Hematopoietic multipotent progenitor cell treated with erythropoietin and hydrocortisone succinate and interleukin-3 and kit ligand, for 15 days (in vitro differentiated cells): Measurements from ENCODE around the gene CCDC167.

ENCODE experiments used
- DNase-seq: peaks from one replicate; pipeline ENCODE4 v3.0.0-alpha.2; 2015; ENCODE audit warnings: low spot score

The CCDC167 gene

DNA sequence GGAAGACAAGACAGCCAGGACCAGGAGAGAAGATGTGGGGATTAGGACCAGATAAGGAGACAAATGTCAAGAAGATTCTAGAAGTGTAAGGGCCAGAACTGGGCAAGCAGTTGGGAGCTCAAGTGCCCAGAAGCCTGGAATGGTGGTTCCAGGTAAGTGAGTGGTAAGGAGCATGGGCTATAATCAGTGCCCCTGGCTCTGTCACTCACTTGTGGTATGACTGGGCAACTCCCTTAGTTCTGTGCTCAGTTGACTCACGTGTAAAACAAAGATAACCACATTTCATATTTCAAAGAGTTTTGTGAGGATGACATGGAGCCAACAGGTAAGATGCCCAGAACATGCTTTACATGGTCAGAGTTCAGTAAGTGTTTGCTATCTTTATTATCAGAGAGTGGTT, 11.2 kb downstream of the CCDC167 start:
- peak; percentile 40 for DNase-seq

DNA sequence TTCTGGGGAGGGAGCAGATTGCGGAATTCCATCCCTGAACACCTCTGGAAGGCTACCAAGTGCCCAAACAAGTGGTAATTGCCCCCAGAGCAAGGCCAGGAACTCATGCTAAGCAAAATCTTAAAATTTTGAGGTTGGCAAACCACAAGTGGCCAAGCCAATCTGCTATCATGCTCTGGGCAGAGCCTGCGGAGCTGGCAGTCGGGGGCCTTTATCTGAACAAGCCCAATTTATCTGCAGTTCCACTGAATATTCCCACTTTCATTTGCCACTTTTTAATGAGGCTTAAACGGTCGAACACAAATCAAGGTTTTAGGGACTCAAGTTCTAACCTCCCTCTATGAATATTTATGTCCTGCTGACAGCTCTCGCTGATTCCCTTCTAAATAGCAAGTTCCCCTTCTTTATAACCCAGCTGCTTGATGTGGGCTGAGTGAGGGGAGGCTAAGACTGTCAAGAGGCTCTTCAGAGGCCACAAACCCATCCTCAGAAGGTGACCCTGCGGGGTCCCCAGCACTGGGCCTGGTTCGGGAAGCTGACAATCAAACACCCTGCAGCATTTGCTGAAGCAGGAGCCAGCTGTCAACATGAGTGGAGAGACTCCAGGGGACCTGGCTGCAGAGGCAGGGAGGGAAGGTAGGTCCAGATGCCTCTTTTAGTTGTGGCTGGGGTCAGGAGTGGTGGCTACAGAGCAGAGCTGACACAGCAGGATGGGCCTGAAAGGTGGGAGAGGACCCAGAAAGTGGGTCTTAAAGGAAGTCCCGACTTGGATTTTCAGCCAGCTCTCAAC, 11.9 kb downstream of the CCDC167 start:
- no peak for DNase-seq

DNA sequence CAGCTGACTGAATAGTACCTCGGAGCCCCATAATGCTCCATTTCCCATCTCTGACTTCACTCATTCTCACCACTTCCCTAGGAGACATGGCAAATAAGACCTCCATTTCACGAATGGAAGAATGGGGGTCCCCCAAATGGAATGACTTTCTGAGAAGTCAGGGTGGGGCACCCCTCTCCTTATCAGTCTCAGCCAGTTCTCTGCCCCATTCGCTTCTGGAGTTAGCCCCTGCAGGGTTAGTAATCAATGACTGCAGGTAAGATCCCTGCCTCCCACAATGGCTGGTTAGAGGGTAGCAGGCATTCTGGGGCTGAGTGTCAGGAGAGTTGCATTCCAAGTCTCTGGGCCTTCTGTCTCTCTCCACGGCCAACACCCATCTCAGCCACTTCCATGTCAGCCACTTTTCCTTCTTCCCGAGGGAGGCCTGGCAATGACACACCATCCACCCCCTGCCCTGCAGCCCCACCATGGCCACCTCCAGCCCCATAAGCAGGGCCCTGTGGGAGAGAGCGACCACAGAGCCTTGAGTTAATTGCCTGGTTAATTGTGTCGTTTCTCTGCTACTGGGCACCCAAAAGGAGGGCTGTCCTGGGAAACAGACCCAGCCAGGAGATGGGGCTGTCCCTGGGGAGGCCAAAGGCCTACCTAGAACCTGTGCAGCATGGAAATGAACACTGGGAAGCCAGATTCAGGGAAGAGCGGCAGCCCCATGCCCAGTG, 13.4 kb downstream of the CCDC167 start:
- peak; percentile 56 for DNase-seq

DNA sequence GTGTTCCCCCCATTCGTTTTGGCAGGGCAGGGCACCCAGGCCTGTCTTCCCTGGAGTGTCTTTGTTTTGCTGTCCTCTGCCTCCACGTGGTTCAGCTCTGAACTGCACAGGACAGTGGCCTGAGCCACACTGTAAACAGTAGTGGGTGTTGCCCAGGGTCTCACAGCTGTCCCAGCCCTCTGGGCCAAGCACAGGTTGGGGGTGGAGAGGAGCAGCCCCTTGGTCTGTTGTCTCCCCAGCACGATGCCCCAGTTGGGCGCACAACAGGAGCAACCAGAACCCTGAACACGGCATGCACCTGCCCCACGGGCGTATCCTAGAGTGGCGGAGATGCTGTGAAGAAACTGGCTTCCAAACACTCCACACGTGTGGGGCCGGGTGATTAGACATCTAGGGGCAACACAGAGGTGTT, 14.4 kb downstream of the CCDC167 start:
- peak; percentile 28 for DNase-seq

DNA sequence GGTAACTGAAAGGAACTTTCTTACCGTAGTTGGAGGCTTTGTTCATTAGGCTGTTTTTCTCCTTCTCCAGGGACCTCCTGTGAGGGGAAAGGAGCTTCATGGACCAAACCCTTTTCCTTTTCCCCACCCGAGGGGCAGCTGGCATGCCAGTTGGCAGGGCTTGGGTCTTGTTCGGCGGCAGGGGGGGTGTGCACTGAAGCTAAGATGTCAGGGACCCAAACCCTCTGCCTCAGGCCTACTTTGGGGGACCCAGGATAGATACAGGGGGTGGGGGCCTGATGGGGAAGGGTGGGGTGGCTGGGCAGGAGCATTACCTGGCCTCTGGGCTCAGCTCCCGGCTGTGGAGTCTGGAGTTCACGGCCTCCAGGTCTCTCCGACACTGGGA, 14.9 kb downstream of the CCDC167 start:
- DNase-seq, result no peak

DNA sequence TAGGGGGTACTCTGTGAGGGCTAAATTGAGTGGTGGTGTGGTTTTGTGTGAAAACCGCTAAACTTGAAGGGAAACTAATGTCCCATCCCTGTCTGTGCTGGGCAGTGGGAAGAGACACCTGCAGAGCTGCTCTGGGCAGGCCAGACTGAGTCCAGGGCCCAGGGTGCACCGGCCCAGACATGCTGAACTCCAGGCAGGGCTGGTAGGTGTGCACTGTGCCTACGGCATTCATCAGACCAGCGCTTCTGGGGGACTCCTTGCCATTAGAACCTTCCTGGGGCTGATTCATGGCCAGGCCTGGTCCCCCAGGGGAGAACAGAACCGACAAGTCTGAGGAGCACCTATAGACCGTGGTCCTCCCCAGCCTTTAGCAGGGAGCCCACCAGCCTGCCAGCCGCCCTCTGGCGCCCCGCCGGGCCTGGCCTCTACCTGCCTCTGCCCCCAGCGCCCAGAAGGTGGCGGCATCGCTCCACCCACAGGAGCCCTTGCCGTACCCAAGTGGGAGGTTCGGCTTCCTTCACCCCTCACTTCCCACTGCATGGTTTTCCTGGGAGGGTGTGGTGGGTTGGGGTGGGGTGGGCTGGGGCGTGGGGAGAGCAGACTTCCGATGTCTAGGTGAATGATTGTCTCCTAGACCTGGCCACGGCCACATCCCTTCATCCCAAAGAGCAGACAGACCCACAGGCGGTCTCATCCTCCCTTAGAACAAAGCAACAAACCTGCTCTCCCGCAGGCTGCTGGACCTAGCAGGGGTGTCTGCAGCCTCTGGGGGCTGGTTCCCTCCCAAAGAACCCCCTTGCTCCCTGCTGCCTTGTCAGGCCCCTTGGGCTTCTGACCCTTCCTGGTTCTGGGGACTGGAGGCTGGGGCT, 15.5 kb downstream of the CCDC167 start:
- DNase-seq, result peak; percentile 78

DNA sequence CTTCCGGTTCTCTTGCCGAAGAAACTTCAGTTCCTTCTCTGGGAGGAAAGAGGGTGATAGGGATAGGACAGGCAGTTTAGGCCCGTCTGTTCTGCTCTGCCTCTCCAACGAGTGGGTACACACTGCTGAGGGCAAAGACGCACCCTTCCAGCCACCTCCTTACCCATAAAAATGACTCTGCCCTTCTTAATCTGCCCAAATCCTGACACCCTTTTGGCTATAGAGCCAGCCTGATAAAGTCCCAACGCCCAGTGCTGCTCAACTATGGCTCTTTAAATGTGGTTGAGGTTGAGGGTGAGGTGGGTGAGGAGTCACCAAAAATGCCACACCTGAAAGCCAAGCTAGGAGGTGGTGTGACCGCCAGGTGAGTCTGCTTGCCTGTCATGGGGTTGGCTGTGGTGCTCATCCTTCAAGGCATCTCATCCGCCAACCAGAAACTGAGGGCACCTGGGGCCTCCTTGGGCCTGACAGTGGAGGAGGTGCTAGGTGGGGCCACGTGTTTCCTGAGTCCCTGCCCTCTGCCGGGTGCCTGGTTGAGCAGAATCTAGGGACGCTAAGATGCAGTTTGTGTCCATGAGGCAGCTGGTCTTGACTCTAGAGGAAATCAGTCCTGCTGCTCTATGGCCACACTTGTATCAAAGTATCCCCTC, 16.3 kb downstream of the CCDC167 start:
- peak; percentile 64 for DNase-seq

DNA sequence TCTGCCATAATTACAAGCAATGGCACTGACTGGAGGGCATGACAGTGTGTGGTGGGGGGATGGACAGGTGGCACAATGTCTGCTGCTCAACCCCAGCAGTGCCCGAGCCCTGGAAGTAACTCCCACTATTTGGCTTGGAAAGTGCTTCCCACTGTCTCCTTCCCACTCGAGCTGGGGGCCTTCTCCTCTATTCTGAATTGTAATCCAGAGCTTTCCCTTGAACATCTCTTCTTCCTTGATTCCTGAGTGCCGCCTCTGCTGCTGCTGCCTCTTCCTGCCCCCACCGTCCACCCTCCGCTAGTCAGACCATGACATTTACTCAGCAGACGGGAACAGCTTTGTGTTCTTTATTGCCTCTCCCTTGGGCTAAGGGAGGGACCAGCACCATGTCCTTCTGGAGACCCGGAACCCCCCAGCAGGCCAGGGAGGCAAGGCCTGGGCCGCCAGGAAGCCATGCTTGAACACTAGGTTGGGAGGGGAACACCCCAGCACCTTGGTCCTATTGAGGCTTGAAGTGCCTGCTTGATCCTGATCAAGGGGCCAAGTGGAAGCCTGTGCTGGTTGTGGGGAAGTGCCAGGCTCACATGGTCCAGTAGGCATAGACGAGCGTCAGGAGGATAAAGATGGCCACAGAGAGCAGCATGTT, 17.0 kb downstream of the CCDC167 start:
- no peak for DNase-seq

DNA sequence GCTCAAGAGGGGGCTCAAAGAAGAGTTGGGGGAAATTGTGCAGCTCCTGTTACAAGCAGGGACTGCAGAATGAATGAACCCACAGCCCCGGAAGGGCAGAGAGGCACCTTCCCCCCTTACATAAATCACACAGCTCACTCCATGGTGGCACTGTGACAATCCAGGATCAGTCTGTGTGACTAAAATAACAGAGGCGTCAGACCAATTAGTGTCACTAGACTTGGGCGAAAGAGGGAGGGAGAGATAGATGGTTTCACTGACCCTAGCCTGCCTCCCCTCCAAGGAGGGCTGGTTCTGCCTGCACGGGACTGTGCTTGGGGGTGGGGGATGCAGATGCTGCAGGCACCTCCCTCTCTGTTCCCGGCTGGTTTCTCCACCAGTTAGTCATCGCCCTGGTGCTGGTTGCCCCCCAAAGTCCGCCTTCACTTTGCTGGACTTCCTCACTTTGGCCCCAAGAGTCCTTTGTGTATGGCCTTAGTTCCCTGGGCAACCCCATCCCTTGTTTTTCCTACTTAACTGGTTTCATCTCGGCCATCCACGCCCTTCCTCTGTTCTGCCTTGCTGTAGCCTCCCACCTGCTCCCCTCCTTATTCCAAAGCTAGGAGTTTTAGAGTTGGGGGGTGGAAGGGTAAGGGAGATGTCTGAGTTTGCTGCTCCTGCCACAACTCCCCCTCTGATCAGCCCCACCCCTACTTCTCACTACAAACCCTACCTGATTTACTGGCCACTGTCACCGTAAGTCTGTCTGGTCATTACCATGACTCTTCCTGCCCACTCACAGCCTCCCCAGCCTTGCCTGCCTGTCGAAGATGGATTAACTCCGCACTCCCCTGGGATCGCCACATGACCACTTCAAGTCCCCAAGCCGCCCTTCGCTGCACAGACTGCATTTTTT, 17.7 kb downstream of the CCDC167 start:
- DNase-seq, result no peak

DNA sequence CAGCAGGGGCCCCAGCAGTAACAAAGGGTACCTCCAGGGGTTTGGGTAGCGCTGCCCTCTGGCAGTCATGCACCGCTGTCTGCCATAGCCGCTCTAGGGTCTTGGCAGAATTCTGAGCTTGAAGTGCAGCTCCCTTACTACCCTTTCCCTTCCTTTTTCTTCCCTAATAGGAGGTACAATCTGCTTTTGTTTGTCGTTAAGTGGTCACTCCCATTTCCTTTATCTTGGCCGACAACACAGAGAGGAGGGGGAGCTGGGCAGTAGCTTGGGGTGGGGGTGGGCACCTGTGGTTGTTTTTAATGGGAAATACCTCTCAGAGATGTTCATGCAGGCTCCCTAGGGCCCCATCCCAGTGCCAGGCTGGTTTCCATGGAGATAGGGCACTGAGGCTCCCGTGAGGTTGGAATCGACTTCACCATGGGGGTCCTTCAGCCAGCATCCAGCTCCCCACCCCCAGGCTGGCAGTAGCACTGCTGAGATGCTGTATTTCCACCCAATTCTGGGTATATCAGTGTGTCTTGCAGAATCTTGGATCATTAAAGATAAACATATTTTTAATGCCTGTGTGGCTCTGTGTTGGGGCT, 18.6 kb downstream of the CCDC167 start:
- no peak for DNase-seq

DNA sequence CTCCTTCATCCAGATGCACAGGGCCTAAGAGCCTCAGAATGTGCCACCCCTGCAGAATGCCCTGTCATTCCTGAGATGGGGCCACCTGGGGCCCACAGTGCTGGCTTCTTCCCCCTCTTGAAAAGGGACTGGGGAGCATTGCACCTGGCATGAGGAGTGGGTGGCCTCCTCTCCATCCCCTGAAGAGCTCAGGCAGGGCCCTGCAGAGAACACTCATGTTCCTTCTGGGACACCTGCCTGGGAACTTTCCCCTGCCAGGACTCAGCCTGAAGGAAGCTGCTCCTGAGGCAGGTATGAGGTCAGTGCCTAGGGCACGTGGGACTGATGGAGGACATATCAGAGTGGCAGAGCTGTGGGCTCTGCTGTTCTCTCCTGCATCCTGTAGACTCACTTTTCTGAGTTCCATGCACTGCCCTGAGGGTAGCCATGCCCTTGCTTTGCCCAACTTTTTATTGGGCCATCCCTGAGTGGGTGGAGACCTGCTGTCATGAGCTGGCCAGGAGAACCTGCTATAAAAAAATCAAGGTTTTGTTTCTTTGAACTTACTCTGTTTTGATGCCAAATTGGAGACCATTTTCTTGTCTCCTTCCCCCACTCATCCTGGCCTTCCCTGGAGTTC, 19.5 kb downstream of the CCDC167 start:
- no peak for DNase-seq

DNA sequence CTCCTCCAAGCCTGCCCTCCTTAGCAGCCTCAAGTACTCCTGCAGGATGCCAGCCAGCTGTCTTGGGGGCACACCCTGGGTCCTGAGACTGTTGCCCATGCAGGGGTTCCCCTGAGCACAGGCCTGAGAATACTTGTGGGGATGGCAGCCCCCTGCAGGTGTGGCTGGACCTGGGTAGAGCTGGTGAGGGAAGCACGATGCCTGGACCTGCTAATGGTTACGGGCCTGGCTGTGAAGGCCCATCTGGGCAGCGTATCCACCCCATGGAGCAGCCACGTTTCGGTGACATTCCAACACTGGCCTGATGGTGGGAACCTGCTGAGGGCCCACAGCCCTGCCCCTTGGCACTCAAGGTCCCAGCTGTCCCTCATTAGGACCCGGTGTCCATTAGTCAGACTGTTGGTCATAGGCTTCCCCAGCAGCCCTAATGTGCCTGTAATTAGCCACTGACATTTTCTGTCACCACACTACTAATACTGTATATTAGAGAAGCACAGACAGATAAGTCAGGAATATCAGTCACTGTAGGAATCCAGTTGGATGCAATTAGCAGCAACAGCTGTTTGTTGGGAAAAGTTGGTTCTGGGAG, 20.3 kb downstream of the CCDC167 start:
- DNase-seq, result no peak

DNA sequence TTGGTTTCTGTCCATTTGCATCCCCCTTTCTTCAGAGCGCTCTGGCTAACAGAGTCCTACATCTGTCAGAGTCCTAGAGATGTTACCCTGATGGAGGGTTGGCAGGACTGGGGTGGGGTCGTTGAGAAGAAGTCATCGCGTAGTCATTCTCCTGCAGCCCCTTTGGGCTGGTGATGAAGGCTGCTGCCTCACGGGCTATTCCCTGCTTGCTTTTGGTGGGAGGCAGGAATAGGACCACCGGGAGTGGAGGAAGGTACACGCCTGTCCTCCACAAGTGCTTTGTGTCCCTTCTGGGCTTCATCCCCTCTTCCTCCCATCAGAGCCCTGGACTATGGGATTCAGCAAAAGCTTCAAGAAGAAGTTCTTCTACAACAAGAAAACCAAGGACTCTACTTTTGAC, 20.9 kb downstream of the CCDC167 start:
- DNase-seq, result no peak

DNA sequence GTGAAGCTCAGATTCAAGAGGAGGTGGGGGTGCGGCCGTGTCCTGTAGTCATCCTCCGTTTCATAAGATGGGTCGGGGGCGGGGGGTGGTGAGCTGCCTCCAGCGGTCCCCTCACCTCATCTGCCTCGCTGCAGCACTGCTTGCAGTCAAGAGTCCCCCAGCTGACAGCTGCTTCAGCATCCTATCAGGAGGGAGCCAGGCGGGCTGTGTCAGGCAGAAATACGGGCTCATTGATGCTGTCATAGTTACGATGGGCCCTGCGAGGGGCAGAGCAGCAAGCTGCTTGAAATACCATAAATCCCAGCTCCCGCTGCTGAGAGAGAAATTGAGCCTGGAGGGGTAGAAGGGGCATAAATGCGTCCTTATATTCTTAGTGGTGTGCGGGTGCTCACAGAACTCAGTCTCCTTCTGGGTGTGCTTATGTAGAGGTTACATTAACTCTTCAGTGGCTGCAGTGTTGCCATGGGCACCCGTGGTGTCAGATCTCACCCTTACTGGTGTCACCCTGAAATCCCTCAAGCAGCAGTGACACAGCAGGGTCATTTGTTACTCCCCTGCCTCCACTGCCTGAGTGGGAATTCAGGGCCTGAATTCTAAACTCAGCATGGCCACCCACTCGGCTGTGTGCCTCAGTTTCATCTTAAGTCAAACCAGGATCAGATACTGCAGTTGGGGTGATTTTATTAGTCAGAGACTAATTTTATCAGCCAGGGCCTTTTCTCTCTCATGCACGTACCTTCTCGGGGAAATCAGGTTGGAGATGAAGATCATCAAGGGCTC, 21.8 kb downstream of the CCDC167 start:
- no peak for DNase-seq

DNA sequence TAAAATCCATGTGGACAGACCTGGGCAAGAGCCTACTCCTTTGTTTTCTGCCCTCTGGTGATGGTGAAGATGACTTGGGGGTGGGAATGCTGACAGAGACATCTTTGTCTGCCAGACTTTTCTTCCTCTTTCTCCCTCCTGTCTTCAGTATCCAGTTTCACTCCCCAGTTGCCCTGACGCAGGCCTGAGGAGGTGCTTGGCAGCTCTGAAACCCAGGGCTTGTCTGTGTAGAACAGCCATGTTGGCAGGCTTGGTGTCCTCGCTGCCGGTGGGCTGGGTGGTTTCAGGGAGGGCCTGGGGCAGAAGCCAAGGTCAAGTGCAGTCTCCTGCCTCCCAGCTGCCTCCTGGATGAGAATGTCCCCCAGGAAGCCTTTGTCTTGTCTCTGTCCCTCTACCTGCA, 22.5 kb downstream of the CCDC167 start:
- no peak for DNase-seq

DNA sequence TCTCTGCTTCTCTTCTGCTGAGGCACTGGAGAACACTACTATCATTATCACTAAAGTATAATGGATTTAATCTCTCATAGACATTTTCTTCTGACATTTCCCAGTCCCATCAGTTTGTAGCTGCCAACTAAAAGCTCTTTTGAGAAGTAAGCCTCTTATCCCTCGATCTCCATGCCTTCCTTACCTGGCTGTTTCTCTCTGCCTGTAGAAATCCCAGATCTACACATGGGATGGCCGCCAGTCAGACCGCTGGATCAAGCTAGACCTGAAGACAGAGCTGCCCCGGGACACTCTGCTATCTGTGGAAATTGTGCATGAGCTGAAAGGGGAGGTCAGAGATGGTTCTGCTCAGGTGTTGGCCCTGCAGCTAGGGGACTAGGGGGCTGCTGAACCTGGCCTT, 25.4 kb downstream of the CCDC167 start:
- DNase-seq, result no peak

DNA sequence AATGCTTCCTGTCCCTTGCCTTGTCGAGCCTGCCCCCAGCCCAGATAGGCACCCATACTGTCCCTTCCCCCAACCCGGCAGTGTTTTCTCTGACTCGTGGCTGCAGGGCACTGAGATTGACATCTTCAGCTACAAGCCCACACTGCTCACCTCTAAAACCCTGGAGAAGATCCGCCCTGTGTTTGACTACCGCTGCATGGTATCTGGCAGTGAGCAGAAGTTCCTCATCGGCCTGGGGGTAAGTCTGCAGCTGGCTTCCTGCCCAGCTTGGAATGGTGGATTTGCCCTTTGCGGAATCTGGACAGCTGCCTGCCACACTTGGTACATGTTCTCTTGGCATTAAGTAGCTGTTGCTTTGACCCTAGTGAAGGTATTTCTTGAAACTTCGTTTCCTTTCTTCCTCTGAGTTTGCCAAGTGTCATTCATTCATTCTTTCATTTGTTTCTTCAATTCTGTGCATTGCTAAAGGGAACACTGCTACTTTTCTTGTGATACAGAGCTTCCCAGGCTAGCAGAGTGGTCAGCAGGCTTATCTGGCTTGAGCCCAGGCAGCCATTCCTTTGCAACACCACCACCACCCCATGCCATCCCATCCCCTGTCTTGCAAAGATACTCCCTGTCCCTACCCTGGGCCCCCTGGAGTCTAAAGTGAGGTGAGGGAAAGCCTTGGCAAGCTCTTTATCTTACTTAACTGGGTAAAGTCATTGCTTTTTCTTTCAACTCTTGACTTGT, 26.2 kb downstream of the CCDC167 start:
- no peak for DNase-seq

DNA sequence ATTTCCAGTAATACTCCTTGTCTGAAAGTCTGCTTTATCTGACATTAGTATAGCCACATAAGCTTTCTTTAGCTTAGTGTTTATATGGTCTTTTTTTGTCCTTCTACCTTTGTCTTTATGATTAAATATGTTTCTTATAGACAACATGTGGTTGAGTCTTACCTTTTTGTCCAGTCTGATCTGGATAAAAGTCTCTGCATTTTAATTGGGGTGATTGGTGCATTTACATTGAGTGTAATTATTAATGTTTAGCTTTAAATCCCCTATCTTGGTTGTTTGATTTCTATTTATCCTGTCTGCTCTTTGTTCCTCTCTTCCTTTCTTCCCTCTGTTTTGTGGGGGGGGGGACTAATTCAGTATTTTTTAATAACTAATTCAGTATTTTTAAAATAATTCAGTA, 32.0 kb downstream of the CCDC167 start:
- DNase-seq, result no peak
